HepG2 (cell line): ENCODE results near the gene HUNK. TPM values are rescaled to one million over a fixed set of nuclear protein-coding genes. Genes with fewer than 3 reads are reported as not detected.

Source experiments
- ATAC-seq: fragments of 200-7000 bp; cut with Tn5 transposase; 3 replicates; pipeline ENCODE4 v1.9.1; 2020; ENCODE audit warnings: mild to moderate bottlenecking, moderate library complexity
- BruUV-seq: library from RNA; stranded (reverse); fragments of 400-500 nt; replicated peaks from 2 replicates; lab custom pipeline; 2021; lab: Mats Ljungman, UMichigan
- CTCF ChIA-PET: fragments of 300-600 bp; formaldehyde crosslinking; extraction: SDS; loops from one replicate; lab custom pipeline; 2021; ENCODE audit warnings: low total read pairs, inconsistent platforms, low intra/inter-chr PET ratio; lab: Yijun Ruan, JAX
- POLR2A ChIA-PET: fragments of 350-600 bp; sonication (Branson Sonifier 250); formaldehyde crosslinking; loops from one replicate; lab custom pipeline; 2020; ENCODE audit warnings: antibody characterized with exemption, inconsistent platforms; lab: Yijun Ruan, JAX
- DNase-seq: peaks from one replicate; pipeline ENCODE4 v3.0.0-alpha.2; 2015; ENCODE audit warnings: low spot score
- FAIRE-seq: peaks from 3 replicates; lab custom pipeline; 2011; peaks lifted over from hg19 to GRCh38; lab: Jason Lieb, UNC
- H2AFZ ChIP-seq: one replicate; pipeline ENCODE4 v1.6.1; 2011; ENCODE audit warnings: low read length, inconsistent platforms
- H3K27ac ChIP-seq: fragments of 300-600 bp; 3 replicates; pipeline ENCODE4 v1.8.0; 2011; ENCODE audit warnings: mixed run types, mild to moderate bottlenecking, mixed read lengths, low read length, inconsistent platforms; ENCODE audit not compliant: insufficient read depth; ENCODE audit errors: extremely low read length
- H3K27me3 ChIP-seq, 2 experiments: fragments of 200-600 bp in 1 of 2; 2 replicates in 1 of 2; 3 replicates in 1 of 2; pipeline versions ENCODE4 v1.6.0 to v1.8.0; 2011; ENCODE audit warnings: low read length in 2 of 2, mild to moderate bottlenecking in 2 of 2, moderate library complexity in 2 of 2, inconsistent platforms in 1 of 2; ENCODE audit not compliant: insufficient read depth in 2 of 2, control insufficient read depth in 1 of 2
- H3K36me3 ChIP-seq, 2 experiments: fragments of 200-600 bp in 1 of 2; replicated peaks in 1 of 2; 2 replicates in 1 of 2; 3 replicates in 1 of 2; pipeline versions ENCODE4 v1.5.1 to v1.8.0; 2011; ENCODE audit warnings: low read length in 2 of 2, inconsistent platforms in 1 of 2; ENCODE audit not compliant: insufficient read depth in 2 of 2, control insufficient read depth in 1 of 2
- H3K4me1 ChIP-seq: 2 replicates; pipeline ENCODE4 v1.5.1; 2012; ENCODE audit warnings: low read length, inconsistent platforms; ENCODE audit not compliant: insufficient read depth
- H3K4me2 ChIP-seq: 2 replicates; pipeline ENCODE4 v1.6.0; 2011; ENCODE audit warnings: low read depth, low read length, inconsistent platforms
- H3K4me3 ChIP-seq, 3 experiments: fragments of 200-600 bp in 1 of 3; sonication (generic), shearing (Covaris generic) in 1 of 3; replicated peaks in 1 of 3; 2 replicates each; pipeline ENCODE4 v1.5.1; 2011 to 2016; ENCODE audit warnings: low read length in 3 of 3, inconsistent platforms in 2 of 3, low read depth in 2 of 3, mild to moderate bottlenecking in 2 of 3, control low read depth in 1 of 3, mixed read lengths in 1 of 3; ENCODE audit not compliant: insufficient read depth in 1 of 3
- H3K79me2 ChIP-seq: one replicate; pipeline ENCODE4 v1.6.1; 2011; ENCODE audit warnings: low read length, inconsistent platforms; ENCODE audit not compliant: insufficient read depth
- H3K9ac ChIP-seq: 2 replicates; pipeline ENCODE4 v1.6.0; 2011; ENCODE audit warnings: mild to moderate bottlenecking, low read depth, low read length, inconsistent platforms; ENCODE audit not compliant: insufficient read depth
- H3K9me3 ChIP-seq: 2 replicates; pipeline ENCODE4 v1.5.1; 2012; ENCODE audit warnings: mild to moderate bottlenecking, low read length
- H4K20me1 ChIP-seq: 2 replicates; pipeline ENCODE4 v1.6.0; 2011; ENCODE audit warnings: inconsistent platforms, mild to moderate bottlenecking, low read length, moderate library complexity; ENCODE audit not compliant: insufficient read depth
- FIP1L1 ChIP-seq: fragments of 200-400 bp; formaldehyde crosslinking; IDR thresholded peaks from 2 replicates; pipeline ENCODE4 v1.6.1; 2018; ENCODE audit warnings: low read depth, mild to moderate bottlenecking, low read length, moderate library complexity, borderline replicate concordance; ENCODE audit not compliant: insufficient read depth
- GABPB1 ChIP-seq: IDR thresholded peaks from 2 replicates; pipeline ENCODE4 v1.6.1; 2016; ENCODE audit warnings: mild to moderate bottlenecking, missing genetic modification reagents, moderate library complexity, missing compliant biosample characterization
- JUNB ChIP-seq: sonication (generic); formaldehyde crosslinking; IDR thresholded peaks from 2 replicates; pipeline ENCODE4 v1.8.0; 2022; ENCODE audit warnings: missing genetic modification reagents, mild to moderate bottlenecking, borderline replicate concordance
- PLRG1 ChIP-seq: fragments of 450-650 bp; conservative IDR thresholded peaks from 2 replicates; pipeline ENCODE4 v1.6.1; 2016
- PTBP1 ChIP-seq: fragments of 200-400 bp; formaldehyde crosslinking; IDR thresholded peaks from 2 replicates; pipeline ENCODE4 v1.6.1; 2018; ENCODE audit warnings: low read length, low read depth; ENCODE audit not compliant: poor library complexity, severe bottlenecking
- RCOR2 ChIP-seq: IDR thresholded peaks from 2 replicates; pipeline ENCODE4 v1.6.1; 2016; ENCODE audit warnings: missing biosample characterization, missing genetic modification reagents
- ZNF441 ChIP-seq: sonication (generic); formaldehyde crosslinking; IDR thresholded peaks from 2 replicates; pipeline ENCODE4 v1.7.0; 2021; ENCODE audit warnings: missing genetic modification reagents, borderline replicate concordance
- ZNF687 ChIP-seq: sonication (generic); formaldehyde crosslinking; IDR thresholded peaks from 2 replicates; pipeline ENCODE4 v1.5.1; 2020; ENCODE audit warnings: mild to moderate bottlenecking, missing genetic modification reagents, moderate library complexity
- ZNF691 ChIP-seq: sonication (generic); formaldehyde crosslinking; IDR thresholded peaks from 2 replicates; pipeline ENCODE4 v1.4.0; 2020; ENCODE audit warnings: missing genetic modification reagents, low read depth, mild to moderate bottlenecking, borderline replicate concordance
- WGBS: methylation state at CpG from one replicate; pipeline ENCODE4 v1.1.6; 2017; ENCODE audit warnings: low lambda C conversion rate; 5-methylcytosine and 5-hydroxymethylcytosine counted together
- in situ Hi-C: cut with HindIII; loops from 2 replicates; pipeline ENCODE4 v1.10.0; 2017; ENCODE audit warnings: low pct_unique_long_range_greater_than_20kb; ENCODE audit not compliant: extremely low pct_ligation_motif_present
- intact Hi-C: fragments of 100-400 bp; cut with micrococcal nuclease; formaldehyde crosslinking; loops from one replicate; pipeline ENCODE4 v1.10.0; 2022; ENCODE audit not compliant: unreplicated experiment
- polyA plus RNA-seq, 8 experiments: library from polyadenylated mRNA; depleted of rRNA in 3 of 8; stranded (reverse) in 7 of 8; unstranded in 1 of 8; fragments of >200 nt; fragmentation: Illumina TruSeq in 4 of 8; extraction: Trizol in 4 of 8; gene quantifications; 2 replicates each; pipeline versions ENCODE4 v1.2.1 to v1.2.3, GENCODE V29; 2011 to 2016; ENCODE audit warnings: low read depth in 4 of 8, missing spikeins in 1 of 8, mixed read lengths in 1 of 8; ENCODE audit not compliant: insufficient read depth in 1 of 8
- total RNA-seq, 5 experiments: library from RNA; depleted of rRNA; stranded (reverse); fragments of >200 nt; fragmentation: Illumina TruSeq; extraction: Trizol; gene quantifications; 2 replicates each; pipeline ENCODE4 v1.2.3, GENCODE V29; 2016; ENCODE audit warnings: low read depth in 1 of 5
- TF ChIP-seq, protein P1 (sequence below): sonication (generic); formaldehyde crosslinking; conservative IDR thresholded peaks from 2 replicates; pipeline ENCODE4 v1.4.0; 2020; ENCODE audit warnings: missing genetic modification reagents
- TF ChIP-seq, protein P2 (sequence below): sonication (generic); formaldehyde crosslinking; IDR thresholded peaks from 2 replicates; pipeline ENCODE4 v1.5.0; 2020; ENCODE audit warnings: mild to moderate bottlenecking, missing genetic modification reagents

Gene HUNK
- total and polyA plus RNA-seq, 2 of the 13 experiments (the other 11 are each of a cell fraction or from before 2014, with no cell fraction given) = 1.8 to 1.9 TPM

DNA sequence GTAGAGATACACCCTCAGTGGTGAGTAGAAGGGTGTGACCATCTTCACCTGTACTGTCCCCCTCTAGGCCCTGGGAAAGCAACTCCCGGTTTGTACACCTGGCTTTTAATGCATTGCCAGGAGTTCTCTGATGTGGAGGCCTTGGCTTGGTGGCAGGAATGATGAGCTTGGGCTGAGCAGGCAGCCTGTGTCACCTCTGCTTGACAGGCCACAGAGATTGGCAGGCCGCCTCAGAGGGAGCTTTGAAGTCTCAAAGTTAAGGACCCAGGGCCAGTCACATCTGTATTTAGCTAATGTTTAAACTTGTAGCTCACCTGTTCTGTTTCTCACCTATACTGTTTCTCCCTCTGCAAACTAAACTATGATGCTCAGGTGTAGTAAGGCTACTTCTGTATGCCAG lies 28.5 kb downstream of the HUNK start (continued):
- peak; percentile 42; the same call in 1 of the 2 replicates for TF ChIP-seq ZNF687 (CRISPR knock-in tag)

GRCh38 chr21:31902438-31902837 lies 29.6 kb downstream of the HUNK start:
- BruUV-seq = no TSS peak
- H3K4me3 ChIP-seq = no peak overlapping the region
- no peaks in the 10 kb centered on the region for H3K36me3 ChIP-seq
- DNase-seq = no peak
- no peak for ATAC-seq
- no peak overlapping the region for H3K9ac ChIP-seq
- intact Hi-C loops (no loop called here), in situ Hi-C loops (no loop called here)
- ChIA-PET CTCF (no interaction called here), POLR2A (interaction anchor here (3.2 kb wide), 1 partner anchor 27 kb away, joined by 22 read pairs; no protein-coding TSS in a partner anchor)
- H4K20me1 ChIP-seq = no peaks in the 10 kb centered on the region
- whole genome bisulfite sequencing = over 99% methylated on average over 6 of the region's 6 CpGs
- H3K27ac ChIP-seq = no peak overlapping the region
- no peaks in the 10 kb centered on the region for H3K27me3 ChIP-seq
- H3K79me2 ChIP-seq = peaks cover 18% of the 10 kb centered on the region
- no peaks in the 10 kb centered on the region for H3K9me3 ChIP-seq
- no peak overlapping the region for H3K4me2 ChIP-seq
- no peak for FAIRE-seq
- no peak overlapping the region for H2AFZ ChIP-seq
- H3K4me1 ChIP-seq = peaks cover 81% of the 10 kb centered on the region
- no peak for TF ChIP-seq FIP1L1
- no peak for TF ChIP-seq ZNF691
- no peak for TF ChIP-seq GABPB1
- no peak for TF ChIP-seq PTBP1
- no peak for TF ChIP-seq RCOR2
- no peak for TF ChIP-seq JUNB (CRISPR knock-in tag)
- TF ChIP-seq PLRG1 = no peak
- TF ChIP-seq ZNF441 (CRISPR knock-in tag) = no peak
- TF ChIP-seq, protein P1, sequence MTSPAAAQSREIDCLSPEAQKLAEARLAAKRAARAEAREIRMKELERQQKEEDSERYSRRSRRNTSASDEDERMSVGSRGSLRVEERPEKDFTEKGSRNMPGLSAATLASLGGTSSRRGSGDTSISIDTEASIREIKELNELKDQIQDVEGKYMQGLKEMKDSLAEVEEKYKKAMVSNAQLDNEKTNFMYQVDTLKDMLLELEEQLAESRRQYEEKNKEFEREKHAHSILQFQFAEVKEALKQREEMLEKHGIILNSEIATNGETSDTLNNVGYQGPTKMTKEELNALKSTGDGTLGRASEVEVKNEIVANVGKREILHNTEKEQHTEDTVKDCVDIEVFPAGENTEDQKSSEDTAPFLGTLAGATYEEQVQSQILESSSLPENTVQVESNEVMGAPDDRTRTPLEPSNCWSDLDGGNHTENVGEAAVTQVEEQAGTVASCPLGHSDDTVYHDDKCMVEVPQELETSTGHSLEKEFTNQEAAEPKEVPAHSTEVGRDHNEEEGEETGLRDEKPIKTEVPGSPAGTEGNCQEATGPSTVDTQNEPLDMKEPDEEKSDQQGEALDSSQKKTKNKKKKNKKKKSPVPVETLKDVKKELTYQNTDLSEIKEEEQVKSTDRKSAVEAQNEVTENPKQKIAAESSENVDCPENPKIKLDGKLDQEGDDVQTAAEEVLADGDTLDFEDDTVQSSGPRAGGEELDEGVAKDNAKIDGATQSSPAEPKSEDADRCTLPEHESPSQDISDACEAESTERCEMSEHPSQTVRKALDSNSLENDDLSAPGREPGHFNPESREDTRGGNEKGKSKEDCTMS = no peak
- TF ChIP-seq, protein P2, sequence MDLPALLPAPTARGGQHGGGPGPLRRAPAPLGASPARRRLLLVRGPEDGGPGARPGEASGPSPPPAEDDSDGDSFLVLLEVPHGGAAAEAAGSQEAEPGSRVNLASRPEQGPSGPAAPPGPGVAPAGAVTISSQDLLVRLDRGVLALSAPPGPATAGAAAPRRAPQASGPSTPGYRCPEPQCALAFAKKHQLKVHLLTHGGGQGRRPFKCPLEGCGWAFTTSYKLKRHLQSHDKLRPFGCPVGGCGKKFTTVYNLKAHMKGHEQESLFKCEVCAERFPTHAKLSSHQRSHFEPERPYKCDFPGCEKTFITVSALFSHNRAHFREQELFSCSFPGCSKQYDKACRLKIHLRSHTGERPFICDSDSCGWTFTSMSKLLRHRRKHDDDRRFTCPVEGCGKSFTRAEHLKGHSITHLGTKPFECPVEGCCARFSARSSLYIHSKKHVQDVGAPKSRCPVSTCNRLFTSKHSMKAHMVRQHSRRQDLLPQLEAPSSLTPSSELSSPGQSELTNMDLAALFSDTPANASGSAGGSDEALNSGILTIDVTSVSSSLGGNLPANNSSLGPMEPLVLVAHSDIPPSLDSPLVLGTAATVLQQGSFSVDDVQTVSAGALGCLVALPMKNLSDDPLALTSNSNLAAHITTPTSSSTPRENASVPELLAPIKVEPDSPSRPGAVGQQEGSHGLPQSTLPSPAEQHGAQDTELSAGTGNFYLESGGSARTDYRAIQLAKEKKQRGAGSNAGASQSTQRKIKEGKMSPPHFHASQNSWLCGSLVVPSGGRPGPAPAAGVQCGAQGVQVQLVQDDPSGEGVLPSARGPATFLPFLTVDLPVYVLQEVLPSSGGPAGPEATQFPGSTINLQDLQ (CRISPR knock-in tag) = no peak
